Inflammatory macrophage treated with lipopolysaccharide for 4 hours (primary cell): ENCODE data around the gene HIRIP3.
"Not testable (repeated sequence)": the region's sequence is repeated elsewhere in the genome, so short reads cannot be mapped to it uniquely, and the experiment has no call there.

ENCODE experiments used
- DNase-seq: peaks from one replicate; pipeline ENCODE4 v3.0.0-alpha.2; 2020

The HIRIP3 gene

GRCh38 chr16:29982560-29983419, 12.6 kb downstream of the HIRIP3 start:
- DNase-seq: no peak

- no peak for DNase-seq
Measured at GRCh38 chr16:29978564-29979270, 16.7 kb downstream of the HIRIP3 start.

- no peak for DNase-seq
Measured at GRCh38 chr16:29978081-29978480, 17.3 kb downstream of the HIRIP3 start.

GRCh38 chr16:29977063-29977825, 18.2 kb downstream of the HIRIP3 start:
- no peak for DNase-seq

GRCh38 chr16:29975811-29976511, 19.5 kb downstream of the HIRIP3 start:
- DNase-seq: no peak

GRCh38 chr16:29975134-29975538, 20.3 kb downstream of the HIRIP3 start:
- no peak for DNase-seq

- DNase-seq: peak; percentile 73
Measured at GRCh38 chr16:29974291-29975133, 20.9 kb downstream of the HIRIP3 start.

- DNase-seq: peak; percentile 99
Measured at GRCh38 chr16:29973384-29974246, 21.8 kb downstream of the HIRIP3 start, which contains the start of gene TAOK2. TSS of gene TAOK2 (plus strand) at chr16:29973868. CDS start at chr16:29977773, 3,905 bp downstream.

- no peak for DNase-seq
Measured at GRCh38 chr16:29972992-29973383, 22.4 kb downstream of the HIRIP3 start.

- no peak for DNase-seq
Measured at GRCh38 chr16:29972500-29972899, 22.9 kb downstream of the HIRIP3 start.

GRCh38 chr16:29971304-29971703, 24.1 kb downstream of the HIRIP3 start:
- DNase-seq: no peak

GRCh38 chr16:29968205-29968604, 27.2 kb downstream of the HIRIP3 start:
- no peak for DNase-seq

GRCh38 chr16:29963021-29963743, 32.2 kb downstream of the HIRIP3 start:
- no peak for DNase-seq

- DNase-seq: peak; percentile 84
Measured at GRCh38 chr16:29962344-29962994, 32.9 kb downstream of the HIRIP3 start.

- DNase-seq: peak; percentile 89
Measured at GRCh38 chr16:29961479-29962343, 33.7 kb downstream of the HIRIP3 start, which contains the start of gene TMEM219. TSS of gene TMEM219 (plus strand) at chr16:29962079. CDS start at chr16:29963144, 1,065 bp downstream.

GRCh38 chr16:29961127-29961478, 34.3 kb downstream of the HIRIP3 start:
- DNase-seq: no peak

- DNase-seq: not testable (repeated sequence)
Measured at GRCh38 chr16:29959821-29960220, 35.6 kb downstream of the HIRIP3 start.

- DNase-seq: no peak
Measured at GRCh38 chr16:29959293-29959692, 36.1 kb downstream of the HIRIP3 start.
